Breast epithelium (tissue), 4 donors: ENCODE results near the gene C2orf81. TPM values are rescaled to one million over a fixed set of nuclear protein-coding genes. Genes with fewer than 3 reads are reported as not detected.
"Not testable (repeated sequence)": the region's sequence is repeated elsewhere in the genome, so short reads cannot be mapped to it uniquely, and the experiment has no call there.

Experiments
- DNase-seq, 2 donors: peaks; one replicate each; pipeline ENCODE4 v3.0.0-alpha.2; 2019; ENCODE audit warnings: low spot score in 2 of 2
- H3K27ac ChIP-seq, 2 donors: fragments of 200-600 bp; sonication (generic) in 1 of 2; one replicate each; pipeline ENCODE4 v1.5.1; 2016 to 2019; ENCODE audit warnings: mild to moderate bottlenecking in 1 of 2
- H3K27me3 ChIP-seq, 2 donors: fragments of 200-600 bp; sonication (generic) in 1 of 2; one replicate each; pipeline versions ENCODE4 v1.5.1 to v1.6.0; 2017 to 2019; ENCODE audit warnings: control low read depth in 1 of 2, mild to moderate bottlenecking in 1 of 2
- H3K36me3 ChIP-seq: fragments of 200-600 bp; one replicate; pipeline ENCODE4 v1.5.1; 2019
- H3K4me1 ChIP-seq, 2 donors: fragments of 200-600 bp; sonication (generic); one replicate each; pipeline ENCODE4 v1.5.1; 2016 to 2019; ENCODE audit warnings: control low read depth in 1 of 2
- H3K4me3 ChIP-seq, 3 donors: fragments of 200-600 bp; sonication (generic); 1 replicate in 2 of 3; 2 replicates in 1 of 3; pipeline ENCODE4 v1.5.1; 2016 to 2019; ENCODE audit warnings: mild to moderate bottlenecking in 3 of 3, moderate library complexity in 2 of 3
- H3K9me3 ChIP-seq, 2 donors: fragments of 200-600 bp; sonication (generic) in 1 of 2; one replicate each; pipeline ENCODE4 v1.5.1; 2016 to 2019; ENCODE audit warnings: control low read depth in 1 of 2
- CTCF ChIP-seq, 3 donors: fragments of 450-650 bp; IDR thresholded peaks; one replicate each; pipeline ENCODE4 v1.5.1; 2016 to 2017; ENCODE audit warnings: antibody characterized with exemption in 3 of 3, mild to moderate bottlenecking in 3 of 3, moderate library complexity in 3 of 3
- POLR2A ChIP-seq: fragments of 450-650 bp; IDR thresholded peaks from one replicate; pipeline ENCODE4 v1.6.1; 2016; ENCODE audit warnings: antibody characterized with exemption, mild to moderate bottlenecking, moderate library complexity
- POLR2AphosphoS5 ChIP-seq, 3 donors: sonication (generic); formaldehyde crosslinking; IDR thresholded peaks; one replicate each; pipeline ENCODE4 v1.6.1; 2017; ENCODE audit warnings: antibody characterized with exemption in 3 of 3
- intact Hi-C: fragments of 100-400 bp; cut with DNase I; formaldehyde crosslinking; loops from one replicate; pipeline ENCODE4 v1.15.1; 2023; ENCODE audit warnings: low total_unique reads
- total RNA-seq, 3 donors: library from RNA; depleted of rRNA; stranded (reverse); fragments of >200 nt; gene quantifications; one replicate each; pipeline ENCODE4 v1.1.0, GENCODE V29; 2016

The C2orf81 gene
- total RNA-seq, 3 donors from 2014 or later: 0.64 to 1.6 (median 1.3) TPM

GRCh38 chr2:74448771-74449170, 27.4 kb upstream of the C2orf81 start:
- no peaks in the 10 kb centered on the region for H3K9me3 ChIP-seq
- H3K4me1 ChIP-seq: no peaks in the 10 kb centered on the region
- H3K4me3 ChIP-seq: no peak overlapping the region
- H3K27ac ChIP-seq: no peak overlapping the region
- H3K36me3 ChIP-seq: no peaks in the 10 kb centered on the region
- TF ChIP-seq POLR2AphosphoS5 (IDR thresholded peaks at IDR 0.05) (no peak), POLR2A (no peak)
- H3K27me3 ChIP-seq: no peaks in the 10 kb centered on the region
- intact Hi-C loops: no loop called here
- DNase-seq: no peak

- H3K9me3 ChIP-seq: no peaks in the 10 kb centered on the region
- no peak overlapping the region for H3K4me3 ChIP-seq
- intact Hi-C loops: no loop called here
- no peak for DNase-seq
- no peak overlapping the region for H3K27ac ChIP-seq
- H3K4me1 ChIP-seq: no peaks in the 10 kb centered on the region
- no peaks in the 10 kb centered on the region for H3K36me3 ChIP-seq
- TF ChIP-seq POLR2AphosphoS5 (IDR thresholded peaks at IDR 0.05) (no peak), POLR2A (no peak), CTCF (IDR thresholded peaks at IDR 0.05) (no peak)
- no peaks in the 10 kb centered on the region for H3K27me3 ChIP-seq
These were observed 26.0 kb upstream of the C2orf81 start for GRCh38 chr2:74447230-74447999.

- DNase-seq: no peak
- Histone ChIP-seq H3K9me3 (no peaks in the 10 kb centered on the region), H3K4me3 (no peak overlapping the region), H3K4me1 (no peaks in the 10 kb centered on the region), H3K27ac (peak overlapping the region in 1 of 2 donors; percentile 14), H3K36me3 (no peaks in the 10 kb centered on the region), H3K27me3 (no peaks in the 10 kb centered on the region)
- TF ChIP-seq POLR2A: no peak
- TF ChIP-seq POLR2AphosphoS5 (IDR thresholded peaks at IDR 0.05): no peak
- no peak for TF ChIP-seq CTCF (IDR thresholded peaks at IDR 0.05)
- intact Hi-C loops: no loop called here
These were observed 23.3 kb upstream of the C2orf81 start for GRCh38 chr2:74444498-74445318.

- Histone ChIP-seq H3K4me1 (peaks cover 5 to 15% of the 10 kb centered on the region in 2 donors), H3K27ac (peak overlapping the region; percentile 93 to 97), H3K4me3 (peak overlapping the region; percentile 47 to 84 (median 60))
- DNase-seq, intact Hi-C loops, H3K27me3 ChIP-seq, H3K9me3 ChIP-seq, H3K36me3 ChIP-seq: not testable (repeated sequence)
These were observed 21.3 kb upstream of the C2orf81 start for GRCh38 chr2:74442483-74443297.

- Histone ChIP-seq H3K9me3 (no peaks in the 10 kb centered on the region), H3K27ac (peak within 1 kb of the TSS; percentile 93 to 97), H3K36me3 (no peaks in the 10 kb centered on the region), H3K27me3 (no peaks in the 10 kb centered on the region), H3K4me1 (peaks cover 5 to 15% of the 10 kb centered on the region in 2 donors), H3K4me3 (peak within 1 kb of the TSS; percentile 47 to 84 (median 60))
- TF ChIP-seq POLR2A: no peak
- TF ChIP-seq POLR2AphosphoS5 (IDR thresholded peaks at IDR 0.05): peak in 2 of 3 donors; percentile 18 to 46
- TF ChIP-seq CTCF (IDR thresholded peaks at IDR 0.05): no peak
- DNase-seq: peak; percentile 79 to 82
- intact Hi-C loops: no loop called here
These were observed 20.5 kb upstream of the C2orf81 start, which contains the start of gene RTKN for GRCh38 chr2:74441690-74442482. Gene RTKN (minus strand): TSS chr2:74441937. CDS start chr2:74441816, 121 bp downstream.
